Kidney (tissue), 14 donors: Measurements from ENCODE around the gene UBE2Z. TPM values are rescaled to one million over a fixed set of nuclear protein-coding genes. Genes with fewer than 3 reads are reported as not detected.
A peak's percentile ranks its signal among the peaks of the same experiment; 100 is the strongest.
"Not testable (repeated sequence)": the region's sequence is repeated elsewhere in the genome, so short reads cannot be mapped to it uniquely, and the experiment has no call there.

Source experiments
- DNase-seq, 5 donors: peaks; one replicate each; pipeline ENCODE4 v3.0.0-alpha.2; 2013 to 2020
- FAIRE-seq: peaks from 2 replicates; lab custom pipeline; 2012; peaks lifted over from hg19 to GRCh38; lab: Jason Lieb, UNC
- H3K27ac ChIP-seq, 2 donors: one replicate each; pipeline ENCODE4 v1.7.0; 2013; ENCODE audit warnings: low read depth in 2 of 2, low read length in 2 of 2, inconsistent platforms in 1 of 2
- H3K27me3 ChIP-seq: one replicate; pipeline ENCODE4 v1.7.1; 2013; ENCODE audit warnings: low read length, inconsistent platforms; ENCODE audit not compliant: control insufficient read depth, insufficient read depth
- H3K36me3 ChIP-seq, 3 donors: one replicate each; pipeline versions ENCODE4 v1.7.0 to v1.7.1; 2013; ENCODE audit warnings: low read length in 3 of 3, control low read depth in 1 of 3, inconsistent platforms in 1 of 3; ENCODE audit not compliant: insufficient read depth in 3 of 3, control insufficient read depth in 2 of 3
- H3K4me1 ChIP-seq, 3 donors: one replicate each; pipeline versions ENCODE4 v1.7.0 to v1.7.1; 2013; ENCODE audit warnings: low read length in 3 of 3, inconsistent platforms in 1 of 3, low read depth in 1 of 3; ENCODE audit not compliant: control insufficient read depth in 2 of 3, insufficient read depth in 2 of 3
- H3K4me3 ChIP-seq, 3 donors: one replicate each; pipeline versions ENCODE4 v1.7.0 to v1.8.1; 2013; ENCODE audit warnings: low read length in 3 of 3, control low read depth in 1 of 3, inconsistent platforms in 1 of 3
- H3K9ac ChIP-seq, 3 donors: one replicate each; pipeline versions ENCODE4 v1.7.0 to v1.7.1; 2013; ENCODE audit warnings: low read length in 3 of 3, control low read depth in 1 of 3, inconsistent platforms in 1 of 3
- H3K9me3 ChIP-seq, 3 donors: one replicate each; pipeline versions ENCODE4 v1.7.0 to v1.7.1; 2013; ENCODE audit warnings: low read length in 3 of 3, control low read depth in 1 of 3, inconsistent platforms in 1 of 3; ENCODE audit not compliant: control insufficient read depth in 2 of 3, insufficient read depth in 1 of 3
- intact Hi-C: fragments of 100-400 bp; cut with DNase I; formaldehyde crosslinking; loops from one replicate; pipeline ENCODE4 v1.11.1; 2022
- polyA plus RNA-seq: library from polyadenylated mRNA; stranded (reverse); fragments of 350-450 nt; fragmentation: Illumina TruSeq; extraction: RNeasy Lipid Tissue Mini Kit (QIAGEN cat#74804); gene quantifications from one replicate; pipeline ENCODE4 v1.2.3, GENCODE V29; 2014; ENCODE audit warnings: low read depth, low replicate concordance; ENCODE audit not compliant: insufficient read depth
- total RNA-seq: library from RNA; stranded (reverse); fragmentation: NEBNext Ultra II Directional; extraction: Animal tissue kit (Norgen Biotek cat#: 25700); gene quantifications from one replicate; pipeline ENCODE4 v1.2.1, GENCODE V29; 2021
- TF ChIP-seq, protein P1 (sequence below): IDR thresholded peaks from 3 replicates; pipeline ENCODE4 v1.5.1; 2012; ENCODE audit warnings: mild to moderate bottlenecking, moderate library complexity, borderline replicate concordance; ENCODE audit not compliant: insufficient read depth; ENCODE audit errors: extremely low read depth
- donor health status: control.
- donor health status: control.
- donor health status: control.
- donor health status: control.
- donor health status: control.
- donor health status: DM: yes; HTN: yes; CAD: no.
- donor health status: Normal renal cell carcinoma (clear cell type).

UBE2Z gene
- total and polyA plus RNA-seq, 2 donors from 2014 or later: 47.5 to 86.7 TPM

DNA sequence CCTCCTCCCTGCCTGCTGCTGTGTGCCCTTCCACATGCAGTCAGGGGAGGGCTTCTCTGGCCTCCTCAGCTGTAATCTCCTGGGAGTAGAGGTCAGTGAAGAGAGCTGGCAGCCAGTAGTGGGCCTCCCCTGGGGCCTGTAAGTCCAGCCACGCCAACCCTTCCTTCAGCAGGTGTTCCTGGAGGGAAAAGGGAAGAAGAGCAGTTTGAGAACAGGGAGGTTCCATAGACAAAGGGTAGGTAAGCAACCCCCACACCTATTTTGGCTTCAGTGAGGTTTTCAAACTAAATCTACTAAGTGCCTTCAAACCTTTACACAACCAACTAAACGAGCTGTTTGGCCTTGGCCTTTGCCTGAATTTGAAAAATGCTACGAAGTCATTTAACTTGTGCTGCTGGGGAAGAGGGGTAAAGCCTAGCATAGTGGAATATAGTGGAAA, 22.2 kb downstream of the UBE2Z start:
- Histone ChIP-seq H3K9me3 (no peaks in the 10 kb centered on the region), H3K27me3 (no peaks in the 10 kb centered on the region), H3K27ac (no peak overlapping the region), H3K4me1 (no peaks in the 10 kb centered on the region), H3K36me3 (peaks cover 16 to 55% (median 39%) of the 10 kb centered on the region in 3 donors), H3K9ac (no peak overlapping the region), H3K4me3 (no peak overlapping the region)
- DNase-seq: no peak
- intact Hi-C loops: no loop called here
- TF ChIP-seq, protein P1, sequence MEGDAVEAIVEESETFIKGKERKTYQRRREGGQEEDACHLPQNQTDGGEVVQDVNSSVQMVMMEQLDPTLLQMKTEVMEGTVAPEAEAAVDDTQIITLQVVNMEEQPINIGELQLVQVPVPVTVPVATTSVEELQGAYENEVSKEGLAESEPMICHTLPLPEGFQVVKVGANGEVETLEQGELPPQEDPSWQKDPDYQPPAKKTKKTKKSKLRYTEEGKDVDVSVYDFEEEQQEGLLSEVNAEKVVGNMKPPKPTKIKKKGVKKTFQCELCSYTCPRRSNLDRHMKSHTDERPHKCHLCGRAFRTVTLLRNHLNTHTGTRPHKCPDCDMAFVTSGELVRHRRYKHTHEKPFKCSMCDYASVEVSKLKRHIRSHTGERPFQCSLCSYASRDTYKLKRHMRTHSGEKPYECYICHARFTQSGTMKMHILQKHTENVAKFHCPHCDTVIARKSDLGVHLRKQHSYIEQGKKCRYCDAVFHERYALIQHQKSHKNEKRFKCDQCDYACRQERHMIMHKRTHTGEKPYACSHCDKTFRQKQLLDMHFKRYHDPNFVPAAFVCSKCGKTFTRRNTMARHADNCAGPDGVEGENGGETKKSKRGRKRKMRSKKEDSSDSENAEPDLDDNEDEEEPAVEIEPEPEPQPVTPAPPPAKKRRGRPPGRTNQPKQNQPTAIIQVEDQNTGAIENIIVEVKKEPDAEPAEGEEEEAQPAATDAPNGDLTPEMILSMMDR: no peak
- no peak for FAIRE-seq

DNA sequence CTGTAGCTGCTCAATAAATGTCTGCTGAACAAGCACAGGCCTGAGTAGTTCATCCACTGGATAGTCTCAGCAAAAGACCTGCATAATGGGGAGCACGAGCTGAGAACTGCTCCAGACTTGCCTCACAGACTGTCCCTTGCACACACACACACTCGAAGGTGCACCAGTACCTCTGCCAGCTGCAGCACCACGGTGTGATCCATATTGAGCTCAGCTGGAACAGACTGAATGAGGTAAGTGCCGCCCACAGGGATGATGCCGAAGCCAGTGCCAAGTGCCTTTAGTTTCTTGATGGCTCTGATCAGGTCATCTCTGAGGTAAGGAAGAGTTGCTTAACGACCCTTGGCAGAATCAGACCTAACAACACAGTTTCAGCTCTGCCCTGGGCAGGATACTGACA, 24.8 kb downstream of the UBE2Z start:
- intact Hi-C loops: no loop called here
- Histone ChIP-seq H3K9me3 (no peaks in the 10 kb centered on the region), H3K9ac (no peak overlapping the region), H3K27ac (no peak overlapping the region), H3K36me3 (peaks cover 11 to 53% (median 44%) of the 10 kb centered on the region in 3 donors), H3K27me3 (no peaks in the 10 kb centered on the region), H3K4me3 (no peak overlapping the region), H3K4me1 (no peaks in the 10 kb centered on the region)
- TF ChIP-seq, protein P1: no peak
- no peak for DNase-seq
- no peak for FAIRE-seq

DNA sequence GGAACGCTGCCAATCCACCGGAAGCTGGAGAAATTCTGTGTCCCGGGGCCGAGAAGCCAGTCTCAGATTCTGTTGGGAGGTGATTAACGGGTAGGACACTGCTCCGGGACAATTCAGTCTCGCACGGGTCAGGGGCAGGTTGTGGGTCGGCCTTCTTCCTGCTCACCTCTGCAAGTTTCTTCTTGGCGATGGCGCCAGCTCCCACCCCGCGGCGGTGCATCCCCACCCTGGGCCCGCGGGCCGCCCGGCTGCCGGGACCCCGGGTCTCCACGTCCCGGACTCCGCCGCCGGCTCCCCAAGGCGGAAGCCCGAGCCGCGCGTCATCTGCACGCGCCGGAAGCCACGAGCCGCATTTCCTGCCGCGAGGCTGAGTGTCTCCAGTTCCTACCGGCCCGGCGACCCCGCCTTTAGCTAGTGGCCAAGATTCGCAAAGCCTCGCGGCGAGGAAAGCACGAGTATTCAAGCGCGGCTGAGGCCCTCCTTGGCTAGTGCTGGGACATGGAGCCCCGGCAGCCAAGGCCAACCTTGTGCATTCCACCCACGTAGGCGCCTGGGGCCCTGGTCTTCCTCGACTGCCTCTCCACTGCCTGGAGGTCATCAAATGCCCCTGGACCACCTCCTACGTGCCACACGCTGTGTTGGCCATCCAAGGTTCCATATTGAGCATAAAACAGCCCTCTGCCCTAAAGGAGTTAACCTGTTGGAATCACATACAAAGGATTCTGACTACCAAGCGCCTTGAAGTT, 36.5 kb downstream of the UBE2Z start, which contains the start of gene SNF8:
Gene SNF8, minus strand, starts transcription at position 328 of the 746 bp plus-strand sequence. Its CDS starts 108 bp downstream, at position 220.
- peak within 1 kb of the TSS; percentile 74 to 95 (median 82) for H3K9ac ChIP-seq
- intact Hi-C loops: no loop called here

DNA sequence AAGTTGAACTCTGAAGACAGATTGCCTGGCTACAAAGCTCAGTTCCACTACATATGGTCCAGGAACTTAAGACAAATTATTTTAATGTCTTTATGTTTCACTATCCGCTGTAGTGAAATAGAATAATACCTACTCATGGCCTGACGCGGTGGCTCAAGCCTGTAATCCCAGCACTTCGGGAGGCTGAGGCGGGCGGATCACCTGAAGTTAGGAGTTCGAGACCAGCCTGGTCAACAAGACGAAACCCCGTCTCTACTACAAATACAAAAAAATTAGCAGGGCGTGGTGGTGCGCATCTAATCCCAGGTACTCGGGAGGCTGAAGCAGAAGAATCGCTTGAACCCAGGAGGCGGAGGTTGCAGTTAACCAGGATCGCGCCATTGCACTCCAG, 37.0 kb downstream of the UBE2Z start:
- H3K27ac ChIP-seq, H3K27me3 ChIP-seq, H3K36me3 ChIP-seq, DNase-seq, H3K4me1 ChIP-seq, FAIRE-seq, H3K9me3 ChIP-seq, intact Hi-C loops: not testable (repeated sequence)
- Histone ChIP-seq H3K9ac (peak overlapping the region in 1 of 3 donors; percentile 82), H3K4me3 (peak overlapping the region; percentile 74 to 99 (median 90))

More for the DNA sequence above, 36.5 kb downstream of the UBE2Z start, which contains the start of gene SNF8:
- peak; percentile 95 to 98 (median 96) for DNase-seq
- H3K27me3 ChIP-seq: no peaks in the 10 kb centered on the region
- peaks cover 0 to 2% (median 0%) of the 10 kb centered on the region in 3 donors for H3K36me3 ChIP-seq
- H3K27ac ChIP-seq: peak within 1 kb of the TSS; percentile 79 to 89
- no peak for FAIRE-seq
- peaks cover 0 to 7% (median 5%) of the 10 kb centered on the region in 3 donors for H3K4me1 ChIP-seq
- TF ChIP-seq, protein P1: no peak
- no peaks in the 10 kb centered on the region for H3K9me3 ChIP-seq
- peak within 1 kb of the TSS; percentile 86 to 99 (median 90) for H3K4me3 ChIP-seq
